Mucosa of descending colon (tissue), 3 donors: ENCODE data around the gene CREBRF. TPM values are rescaled to one million over a fixed set of nuclear protein-coding genes. Genes with fewer than 3 reads are reported as not detected.

Source experiments
- ATAC-seq: fragments of 200-7000 bp; cut with Tn5 transposase; one replicate; pipeline ENCODE4 v1.9.1; 2020; ENCODE audit warnings: mild to moderate bottlenecking, moderate library complexity
- DNase-seq, 3 donors: peaks; one replicate each; pipeline ENCODE4 v3.0.0-alpha.2; 2020
- H3K36me3 ChIP-seq: fragments of 200-600 bp; one replicate; pipeline ENCODE4 v1.8.0; 2021; ENCODE audit warnings: low read depth, mild to moderate bottlenecking
- H3K4me1 ChIP-seq: fragments of 200-600 bp; one replicate; pipeline ENCODE4 v1.8.0; 2021; ENCODE audit warnings: low read depth, mild to moderate bottlenecking
- H3K4me3 ChIP-seq: fragments of 200-600 bp; one replicate; pipeline ENCODE4 v1.8.0; 2021; ENCODE audit warnings: mild to moderate bottlenecking
- H3K9me3 ChIP-seq: fragments of 200-600 bp; one replicate; pipeline ENCODE4 v1.8.0; 2021; ENCODE audit warnings: mild to moderate bottlenecking
- CTCF ChIP-seq: fragments of 200-600 bp; IDR thresholded peaks from one replicate; pipeline ENCODE4 v1.8.0; 2022; ENCODE audit warnings: antibody characterized with exemption, mild to moderate bottlenecking
- intact Hi-C, 2 donors: fragments of 100-400 bp; cut with DNase I in 1 of 2; cut with micrococcal nuclease in 1 of 2; formaldehyde crosslinking; loops; one replicate each; pipeline versions ENCODE4 v1.11.0 to v1.11.1; 2022; cut with DNase I, micrococcal nuclease
- total RNA-seq, 3 donors: library from RNA; stranded (reverse); fragmentation: NEBNext Ultra II Directional in 2 of 3; extraction: Animal tissue kit (Norgen Biotek cat#: 25700) in 2 of 3; gene quantifications; one replicate each; pipeline versions ENCODE4 v1.2.1 to v1.2.4, GENCODE V29; 2021 to 2023
- donor health status: DM: no; HTN: no; CAD: no; lungs with moderate emphysema.
- donor health status: DM: no; HTN: no; CAD: no.
- donor health status: DM: no; HTN: yes; CAD: no.

Gene CREBRF
- total RNA-seq, 3 donors from 2014 or later = 16.2 to 59.3 (median 27.0) TPM

DNA sequence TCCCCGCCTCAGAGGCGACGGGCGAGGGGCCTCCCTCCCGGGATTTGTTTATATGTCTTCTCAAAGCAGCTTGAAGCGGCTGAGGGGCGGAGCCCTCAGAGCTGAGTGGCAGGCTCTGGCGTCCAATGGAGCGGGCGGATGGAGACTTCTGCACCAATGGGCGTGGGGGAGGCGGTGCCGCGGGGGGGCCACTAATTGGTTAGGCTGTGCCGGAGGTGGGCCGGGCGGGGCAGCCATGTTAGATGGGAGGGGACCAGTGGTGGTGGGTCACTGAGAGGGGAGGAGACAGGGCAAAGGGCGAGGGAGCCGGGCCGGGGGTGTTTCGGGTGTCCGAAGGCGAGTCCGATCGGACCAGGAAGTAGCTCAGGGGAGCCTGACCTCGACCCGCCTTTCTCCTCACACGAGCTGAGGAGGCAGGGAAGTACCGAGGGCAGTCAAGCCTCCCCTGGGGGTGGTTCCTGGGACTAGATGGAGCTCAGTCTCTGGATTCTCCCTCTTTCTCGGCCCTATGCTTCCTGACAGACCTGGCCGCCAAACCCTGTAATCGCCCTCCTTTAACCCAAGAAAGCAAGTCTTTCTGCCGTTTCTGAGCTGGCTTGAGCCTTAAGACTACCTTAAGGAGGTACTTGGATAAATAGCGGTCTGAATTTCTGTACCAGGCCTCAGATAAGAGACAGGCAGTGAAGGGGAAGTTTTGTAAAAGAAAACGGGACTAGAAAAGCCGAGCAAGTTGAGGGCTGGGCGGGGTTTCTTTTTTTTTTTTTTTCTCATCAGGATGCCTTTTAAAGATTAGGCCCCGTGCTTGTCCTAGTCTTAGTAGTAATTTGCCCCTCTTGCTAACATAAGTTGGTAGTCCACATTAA lies 1.1 kb downstream of the CREBRF start:
- intact Hi-C loops = loop anchor here in 1 of 2 donors (2.0 kb wide), 1 partner anchor 74 kb away; the partner anchor contains the start of gene ATP6V0E1
- no peaks in the 10 kb centered on the region for H3K9me3 ChIP-seq
- ATAC-seq (peak; percentile 91), DNase-seq (peak; percentile 99)
- TF ChIP-seq CTCF = no peak
- H3K4me3 ChIP-seq = peak overlapping the region; percentile 100
- H3K36me3 ChIP-seq = no peaks in the 10 kb centered on the region
- peaks cover 17% of the 10 kb centered on the region for H3K4me1 ChIP-seq

DNA sequence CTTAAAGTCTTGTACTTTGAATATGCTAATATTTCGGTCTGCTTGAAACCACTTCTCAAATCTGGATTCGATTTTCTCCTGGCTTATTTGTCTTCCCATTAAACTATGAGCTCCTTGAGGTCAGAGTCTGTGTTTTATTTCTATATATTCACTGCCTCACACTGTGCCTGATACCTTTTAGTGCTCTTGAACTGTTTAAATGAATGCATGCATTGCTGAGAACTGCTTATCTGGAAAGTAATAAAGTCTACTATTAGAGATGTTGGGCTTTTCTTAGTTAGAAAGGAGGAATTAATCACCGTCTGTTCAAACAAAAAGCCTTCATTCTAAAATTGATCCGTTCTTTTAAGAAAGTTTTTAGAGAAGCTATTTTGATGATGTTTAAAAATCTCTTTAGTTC lies 6.0 kb downstream of the CREBRF start:
- ATAC-seq = no peak
- TF ChIP-seq CTCF = no peak
- H3K4me1 ChIP-seq = peaks cover 17% of the 10 kb centered on the region
- DNase-seq = no peak
- intact Hi-C loops = no loop called here
- H3K9me3 ChIP-seq = no peaks in the 10 kb centered on the region
- H3K4me3 ChIP-seq = no peak overlapping the region
- H3K36me3 ChIP-seq = no peaks in the 10 kb centered on the region

- Histone ChIP-seq H3K4me1 (peaks cover 3% of the 10 kb centered on the region), H3K36me3 (no peaks in the 10 kb centered on the region), H3K9me3 (no peaks in the 10 kb centered on the region), H3K4me3 (no peak overlapping the region)
- ATAC-seq = peak; percentile 42
- no peak for TF ChIP-seq CTCF
- DNase-seq = no peak
- intact Hi-C loops = no loop called here
These were observed 9.0 kb downstream of the CREBRF start for GRCh38 chr5:173065155-173065554.

DNA sequence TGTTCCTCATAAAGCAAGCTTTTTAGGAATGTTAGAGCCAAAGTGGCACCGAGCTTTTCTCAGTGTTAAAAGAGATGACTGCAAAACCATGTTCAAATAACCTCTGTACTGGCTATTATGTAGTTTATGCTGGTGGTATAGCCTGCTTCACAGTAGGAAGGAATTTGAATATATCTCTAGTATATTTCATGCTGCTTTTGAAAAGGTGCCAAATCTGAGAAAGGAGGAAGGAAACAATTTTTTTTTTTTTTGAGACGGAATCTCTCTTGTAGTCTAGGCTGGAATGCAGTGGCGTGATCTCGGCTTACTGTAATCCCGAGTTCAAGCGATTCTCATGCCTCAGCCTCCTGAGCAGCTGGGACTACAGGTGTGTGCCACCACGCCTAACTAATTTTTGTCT lies 13.5 kb downstream of the CREBRF start:
- intact Hi-C loops = no loop called here
- Histone ChIP-seq H3K4me3 (no peak overlapping the region), H3K4me1 (no peaks in the 10 kb centered on the region), H3K9me3 (no peaks in the 10 kb centered on the region), H3K36me3 (no peaks in the 10 kb centered on the region)
- ATAC-seq (no peak), DNase-seq (no peak)
- no peak for TF ChIP-seq CTCF

- H3K4me3 ChIP-seq = no peak overlapping the region
- H3K4me1 ChIP-seq = no peaks in the 10 kb centered on the region
- intact Hi-C loops = no loop called here
- no peak for ATAC-seq
- H3K36me3 ChIP-seq = no peaks in the 10 kb centered on the region
- no peak for DNase-seq
- no peaks in the 10 kb centered on the region for H3K9me3 ChIP-seq
- TF ChIP-seq CTCF = no peak
These were observed 19.1 kb downstream of the CREBRF start for GRCh38 chr5:173075137-173075843.
